ENCODE data around the gene OGFOD1. TPM values are rescaled to one million over a fixed set of nuclear protein-coding genes. Genes with fewer than 3 reads are reported as not detected.

OGFOD1 gene
- polyA plus RNA-seq, 3 donors: 8.2 to 37.9 (median 23.4) TPM

DNA sequence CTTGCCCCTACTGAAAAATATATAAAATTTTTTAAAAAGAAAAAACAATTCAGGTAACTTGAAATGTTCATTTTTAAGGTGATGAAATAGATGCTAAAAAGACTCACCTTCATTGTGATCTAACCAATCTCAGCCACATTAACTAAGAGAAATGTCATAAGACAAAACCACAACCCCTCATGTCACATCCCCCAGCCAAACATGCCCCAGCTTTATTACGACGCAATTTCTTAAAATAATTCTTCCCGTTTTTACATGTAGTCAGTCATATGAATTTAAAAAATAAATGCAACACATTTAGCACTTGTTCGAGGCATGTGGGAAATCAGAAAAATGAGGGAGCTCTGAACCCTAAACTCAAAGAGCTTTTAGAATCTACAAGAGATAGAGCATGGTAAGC lies 35.5 kb upstream of the OGFOD1 start:
- no CpG with 5 or more reads among the region's 4 CpGs for WGBS (ENCODE audit: insufficient coverage)
- DNase-seq: peak; percentile 30 to 37 (median 35)
- Histone ChIP-seq H3K9me3 (replicated peaks in 1 of 2; ENCODE audit: control insufficient read depth in 1 of 2, insufficient read depth in 1 of 2, low read length in 2 of 2) (no peaks in the 10 kb centered on the region), H3K4me3 (replicated peaks in 1 of 3; ENCODE audit: low read depth in 2 of 3, low read length in 3 of 3) (peak overlapping the region in 1 of 3 experiments; percentile 40), H3K9ac (ENCODE audit: insufficient read depth, low read length, poor library complexity, severe bottlenecking) (peak overlapping the region; percentile 1), H3K27ac (ENCODE audit: low read depth in 1 of 2, low read length in 2 of 2) (peak overlapping the region in 1 of 2 donors; percentile 70), H3K79me2 (ENCODE audit: insufficient read depth, low read length) (peaks cover 84% of the 10 kb centered on the region), H3K36me3 (replicated peaks in 1 of 2; ENCODE audit: control insufficient read depth in 1 of 2, insufficient read depth in 2 of 2, low read length in 2 of 2) (peaks cover 14 to 39% of the 10 kb centered on the region in 2 donors), H3K4me2 (replicated peaks; ENCODE audit: extremely low read depth, low read length, poor library complexity, severe bottlenecking) (peak overlapping the region; percentile 36), H3K4me1 (ENCODE audit: control insufficient read depth in 1 of 2, insufficient read depth in 2 of 2, low read length in 2 of 2) (peaks cover 19 to 21% of the 10 kb centered on the region in 2 donors), H2AFZ (ENCODE audit: insufficient read depth, low read depth, low read length, poor library complexity, severe bottlenecking) (no peak overlapping the region), H3K27me3 (ENCODE audit: control insufficient read depth in 2 of 2, insufficient read depth in 2 of 2, low read length in 2 of 2) (no peaks in the 10 kb centered on the region), H4K20me1 (ENCODE audit: insufficient read depth, low read length) (peaks cover 98% of the 10 kb centered on the region)
- H3K9me3 Mint-ChIP-seq: no peaks in the 10 kb centered on the region
- H3K27ac Mint-ChIP-seq: peak overlapping the region; percentile 19 to 88 (median 82)
- peaks cover 0 to 1% (median 1%) of the 10 kb centered on the region in 3 donors for H3K27me3 Mint-ChIP-seq (ENCODE audit: low read depth in 3 of 3)
- peaks cover 33% of the 10 kb centered on the region for H3K4me1 Mint-ChIP-seq
- peak overlapping the region in 1 of 2 donors; percentile 64 for H3K4me3 Mint-ChIP-seq
- TF ChIP-seq, protein P1, sequence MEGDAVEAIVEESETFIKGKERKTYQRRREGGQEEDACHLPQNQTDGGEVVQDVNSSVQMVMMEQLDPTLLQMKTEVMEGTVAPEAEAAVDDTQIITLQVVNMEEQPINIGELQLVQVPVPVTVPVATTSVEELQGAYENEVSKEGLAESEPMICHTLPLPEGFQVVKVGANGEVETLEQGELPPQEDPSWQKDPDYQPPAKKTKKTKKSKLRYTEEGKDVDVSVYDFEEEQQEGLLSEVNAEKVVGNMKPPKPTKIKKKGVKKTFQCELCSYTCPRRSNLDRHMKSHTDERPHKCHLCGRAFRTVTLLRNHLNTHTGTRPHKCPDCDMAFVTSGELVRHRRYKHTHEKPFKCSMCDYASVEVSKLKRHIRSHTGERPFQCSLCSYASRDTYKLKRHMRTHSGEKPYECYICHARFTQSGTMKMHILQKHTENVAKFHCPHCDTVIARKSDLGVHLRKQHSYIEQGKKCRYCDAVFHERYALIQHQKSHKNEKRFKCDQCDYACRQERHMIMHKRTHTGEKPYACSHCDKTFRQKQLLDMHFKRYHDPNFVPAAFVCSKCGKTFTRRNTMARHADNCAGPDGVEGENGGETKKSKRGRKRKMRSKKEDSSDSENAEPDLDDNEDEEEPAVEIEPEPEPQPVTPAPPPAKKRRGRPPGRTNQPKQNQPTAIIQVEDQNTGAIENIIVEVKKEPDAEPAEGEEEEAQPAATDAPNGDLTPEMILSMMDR (IDR thresholded peaks at IDR 0.05): no peak
- intact Hi-C loops (cut with micrococcal nuclease): no loop called here
- peaks cover 34 to 40% of the 10 kb centered on the region in 2 donors for H3K36me3 Mint-ChIP-seq

DNA sequence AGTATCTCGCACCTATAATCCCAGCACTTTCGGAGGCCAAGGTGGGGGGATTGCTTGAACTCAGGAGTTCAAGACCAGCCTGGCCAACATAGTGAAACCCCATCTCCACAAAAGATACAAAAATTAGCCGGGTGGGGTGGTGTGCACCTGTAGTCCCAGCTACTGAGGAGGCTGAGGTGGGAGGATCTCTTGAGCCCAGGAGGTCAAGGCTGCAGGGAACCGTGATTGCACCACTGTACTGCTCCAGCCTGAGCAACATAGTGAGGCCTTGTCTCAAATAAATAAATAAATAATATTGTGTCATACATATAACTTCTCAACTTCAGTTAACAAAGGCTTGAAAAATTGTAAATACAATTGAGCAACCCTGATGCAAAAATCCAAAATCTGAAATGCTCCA lies 34.2 kb upstream of the OGFOD1 start:
- H3K4me1 Mint-ChIP-seq: peaks cover 44% of the 10 kb centered on the region
- WGBS (ENCODE audit: insufficient coverage): no CpG with 5 or more reads among the region's 4 CpGs
- DNase-seq: no peak

More for the DNA sequence above, 34.2 kb upstream of the OGFOD1 start:
- peaks cover 22 to 28% of the 10 kb centered on the region in 2 donors for H3K36me3 Mint-ChIP-seq
- H3K27me3 ChIP-seq (ENCODE audit: control insufficient read depth in 2 of 2, insufficient read depth in 2 of 2, low read length in 2 of 2): no peaks in the 10 kb centered on the region
- H3K4me3 Mint-ChIP-seq: no peak overlapping the region
- H2AFZ ChIP-seq (ENCODE audit: insufficient read depth, low read depth, low read length, poor library complexity, severe bottlenecking): no peak overlapping the region
- peaks cover 0 to 1% (median 1%) of the 10 kb centered on the region in 3 donors for H3K27me3 Mint-ChIP-seq (ENCODE audit: low read depth in 3 of 3)
- H3K9me3 ChIP-seq (replicated peaks in 1 of 2; ENCODE audit: control insufficient read depth in 1 of 2, insufficient read depth in 1 of 2, low read length in 2 of 2): no peaks in the 10 kb centered on the region
- H4K20me1 ChIP-seq (ENCODE audit: insufficient read depth, low read length): peaks cover 98% of the 10 kb centered on the region
- H3K9me3 Mint-ChIP-seq: no peaks in the 10 kb centered on the region
- intact Hi-C loops (cut with micrococcal nuclease): no loop called here
- peaks cover 97% of the 10 kb centered on the region for H3K79me2 ChIP-seq (ENCODE audit: insufficient read depth, low read length)
- peaks cover 27 to 34% of the 10 kb centered on the region in 2 donors for H3K4me1 ChIP-seq (ENCODE audit: control insufficient read depth in 1 of 2, insufficient read depth in 2 of 2, low read length in 2 of 2)
- peaks cover 3 to 27% of the 10 kb centered on the region in 2 donors for H3K36me3 ChIP-seq (replicated peaks in 1 of 2; ENCODE audit: control insufficient read depth in 1 of 2, insufficient read depth in 2 of 2, low read length in 2 of 2)
- TF ChIP-seq, protein P1 (IDR thresholded peaks at IDR 0.05): no peak
- peak overlapping the region in 1 of 7 donors; percentile 9 for H3K27ac Mint-ChIP-seq
- H3K9ac ChIP-seq (ENCODE audit: insufficient read depth, low read length, poor library complexity, severe bottlenecking): no peak overlapping the region
- no peak overlapping the region for H3K27ac ChIP-seq (ENCODE audit: low read depth in 1 of 2, low read length in 2 of 2)
- no peak overlapping the region for H3K4me3 ChIP-seq (replicated peaks in 1 of 3; ENCODE audit: low read depth in 2 of 3, low read length in 3 of 3)
- no peak overlapping the region for H3K4me2 ChIP-seq (replicated peaks; ENCODE audit: extremely low read depth, low read length, poor library complexity, severe bottlenecking)

Measured in CD14-positive monocyte (primary cell).